HG03378 (cell line): ENCODE measurements around the gene LAMB1.

Experiments used
- ATAC-seq: cut with Tn5 transposase; IDR thresholded peaks from one replicate; pipeline ENCODE4 v1.9.1; 2021; ENCODE audit warnings: mild to moderate bottlenecking, moderate library complexity; ENCODE audit not compliant: unreplicated experiment

LAMB1 gene

GRCh38 chr7:108018668-108019067 is 15.7 kb upstream of the LAMB1 start:
- ATAC-seq: no peak

- no peak for ATAC-seq
Observed at GRCh38 chr7:108017776-108018151, 14.8 kb upstream of the LAMB1 start.

GRCh38 chr7:108016841-108017775 is 14.1 kb upstream of the LAMB1 start:
- ATAC-seq: peak; percentile 64

GRCh38 chr7:108015740-108016139 is 12.8 kb upstream of the LAMB1 start:
- ATAC-seq: no peak

GRCh38 chr7:108014747-108015682 is 12.1 kb upstream of the LAMB1 start:
- ATAC-seq: no peak

- no peak for ATAC-seq
Observed at GRCh38 chr7:108014215-108014614, 11.3 kb upstream of the LAMB1 start.

- ATAC-seq: no peak
Observed at GRCh38 chr7:108012499-108013430, 9.8 kb upstream of the LAMB1 start.

- no peak for ATAC-seq
Observed at GRCh38 chr7:108010377-108010776, 7.4 kb upstream of the LAMB1 start.

GRCh38 chr7:108009873-108010272 is 6.9 kb upstream of the LAMB1 start:
- no peak for ATAC-seq

- ATAC-seq: no peak
Observed at GRCh38 chr7:108008827-108009226, 5.9 kb upstream of the LAMB1 start.

GRCh38 chr7:108008240-108008639 is 5.3 kb upstream of the LAMB1 start:
- no peak for ATAC-seq

GRCh38 chr7:108007762-108008161 is 4.8 kb upstream of the LAMB1 start:
- no peak for ATAC-seq

GRCh38 chr7:108007261-108007660 is 4.3 kb upstream of the LAMB1 start:
- no peak for ATAC-seq

GRCh38 chr7:108004220-108005142 is 1.5 kb upstream of the LAMB1 start:
- peak; percentile 80 for ATAC-seq

GRCh38 chr7:108003599-108003935 is 606 bp upstream of the LAMB1 start:
- ATAC-seq: no peak

- no peak for ATAC-seq
Observed at GRCh38 chr7:108001764-108002725, 916 bp downstream of the LAMB1 start.

GRCh38 chr7:108000875-108001763 is 1.8 kb downstream of the LAMB1 start:
- ATAC-seq: no peak
